ENCODE data around the gene GPR137C. TPM values are rescaled to one million over a fixed set of nuclear protein-coding genes. Genes with fewer than 3 reads are reported as not detected.

Gene GPR137C
- total RNA-seq, 1 experiment from 2014 or later, result 4.3 TPM

DNA sequence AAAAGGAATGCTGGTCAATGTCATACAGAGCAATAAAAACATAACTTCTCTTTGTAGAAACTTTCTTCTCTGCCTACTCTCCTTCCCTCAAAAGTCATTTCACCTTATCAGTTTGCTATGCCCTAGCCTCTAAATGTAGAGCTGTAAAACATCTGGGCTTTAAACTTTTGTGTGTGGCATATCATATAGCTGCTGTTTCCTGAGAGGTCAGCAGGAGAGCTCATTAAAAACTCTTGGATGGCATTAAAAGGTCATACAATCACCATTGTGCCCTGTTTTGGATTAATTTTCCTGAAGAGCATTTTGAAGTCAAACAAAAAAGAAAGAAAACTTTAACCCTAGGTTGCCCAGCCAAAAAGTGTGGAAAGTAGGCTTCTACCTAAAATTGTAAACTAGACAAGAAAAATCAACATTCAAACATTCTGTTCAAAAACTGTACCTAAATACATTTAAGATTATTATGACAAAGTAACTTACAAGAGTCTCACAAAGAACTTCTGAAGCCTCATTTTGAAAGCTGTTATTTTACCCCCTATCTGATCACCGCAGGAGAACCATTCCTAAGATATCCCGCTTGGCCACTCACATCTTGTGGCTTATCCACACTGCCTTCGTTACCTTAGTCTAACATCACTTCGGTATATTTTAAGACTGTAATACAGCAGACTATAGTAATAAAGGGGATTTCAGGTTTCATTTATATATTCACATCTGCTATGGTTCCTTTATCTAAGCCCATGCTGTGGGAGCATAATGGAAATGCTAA lies 38.4 kb upstream of the GPR137C start:
- no peaks in the 10 kb centered on the region for H4K20me1 ChIP-seq (ENCODE audit: control insufficient read depth, insufficient read depth, insufficient read length)
- no peaks in the 10 kb centered on the region for H3K9me3 Mint-ChIP-seq
- H3K27me3 ChIP-seq (ENCODE audit: insufficient read depth, low read length), result no peaks in the 10 kb centered on the region
- no peak overlapping the region for H3K23ac ChIP-seq (ENCODE audit: insufficient read length, low read depth, low read length)
- H2BK15ac ChIP-seq (ENCODE audit: low read depth, low read length), result no peak overlapping the region
- no peak overlapping the region for H3K4ac ChIP-seq (ENCODE audit: low read depth, low read length)
- H2BK5ac ChIP-seq (ENCODE audit: insufficient read length, low read length), result no peak overlapping the region
- no peaks in the 10 kb centered on the region for H3K9me3 ChIP-seq (ENCODE audit: control insufficient read depth, low read depth, low read length)
- H3K27ac Mint-ChIP-seq, result no peak overlapping the region; a peak in 1 of 7 replicates
- H3K4me2 ChIP-seq (ENCODE audit: insufficient read depth, insufficient read length, low read length), result no peak overlapping the region
- H3K36me3 Mint-ChIP-seq (ENCODE audit: insufficient read depth in 1 of 3, low read depth in 3 of 3), result peaks cover 0 to under 1% (median 0%) of the 10 kb centered on the region in 3 experiments; a peak in 2 of 7 replicates
- DNase-seq, result no peak
- no peak overlapping the region for H4K91ac ChIP-seq (ENCODE audit: insufficient read length, low read depth, low read length)
- H3K4me1 Mint-ChIP-seq, result peaks cover 5 to 14% of the 10 kb centered on the region in 2 experiments; a peak in 3 of 4 replicates
- no peaks in the 10 kb centered on the region for H3K23me2 ChIP-seq (ENCODE audit: insufficient read length, low read depth, low read length, poor library complexity, severe bottlenecking)
- H3K18ac ChIP-seq (ENCODE audit: insufficient read length, low read depth, low read length), result no peak overlapping the region
- H3K9ac ChIP-seq (ENCODE audit: extremely low read depth, insufficient read length, low read length), result no peak overlapping the region
- no peak overlapping the region for H2AK5ac ChIP-seq (ENCODE audit: insufficient read length, low read length)
- no peak overlapping the region for H4K8ac ChIP-seq (replicated peaks; ENCODE audit: insufficient read length, low read depth, low read length)
- H2BK120ac ChIP-seq (ENCODE audit: low read depth, low read length, poor library complexity, severe bottlenecking), result no peak overlapping the region
- H3K4me3 Mint-ChIP-seq, result no peak overlapping the region
- H3K27me3 Mint-ChIP-seq (ENCODE audit: low read depth), result no peaks in the 10 kb centered on the region
- H3T11ph ChIP-seq (ENCODE audit: low read length), result no peak overlapping the region
- TF ChIP-seq, protein P1, sequence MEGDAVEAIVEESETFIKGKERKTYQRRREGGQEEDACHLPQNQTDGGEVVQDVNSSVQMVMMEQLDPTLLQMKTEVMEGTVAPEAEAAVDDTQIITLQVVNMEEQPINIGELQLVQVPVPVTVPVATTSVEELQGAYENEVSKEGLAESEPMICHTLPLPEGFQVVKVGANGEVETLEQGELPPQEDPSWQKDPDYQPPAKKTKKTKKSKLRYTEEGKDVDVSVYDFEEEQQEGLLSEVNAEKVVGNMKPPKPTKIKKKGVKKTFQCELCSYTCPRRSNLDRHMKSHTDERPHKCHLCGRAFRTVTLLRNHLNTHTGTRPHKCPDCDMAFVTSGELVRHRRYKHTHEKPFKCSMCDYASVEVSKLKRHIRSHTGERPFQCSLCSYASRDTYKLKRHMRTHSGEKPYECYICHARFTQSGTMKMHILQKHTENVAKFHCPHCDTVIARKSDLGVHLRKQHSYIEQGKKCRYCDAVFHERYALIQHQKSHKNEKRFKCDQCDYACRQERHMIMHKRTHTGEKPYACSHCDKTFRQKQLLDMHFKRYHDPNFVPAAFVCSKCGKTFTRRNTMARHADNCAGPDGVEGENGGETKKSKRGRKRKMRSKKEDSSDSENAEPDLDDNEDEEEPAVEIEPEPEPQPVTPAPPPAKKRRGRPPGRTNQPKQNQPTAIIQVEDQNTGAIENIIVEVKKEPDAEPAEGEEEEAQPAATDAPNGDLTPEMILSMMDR (conservative IDR thresholded peaks at IDR 0.05), result no peak
- no peaks in the 10 kb centered on the region for H3K79me1 ChIP-seq (ENCODE audit: insufficient read depth, low read depth, low read length, poor library complexity, severe bottlenecking)
- H2AFZ ChIP-seq (ENCODE audit: low read length), result no peak overlapping the region
- no peak overlapping the region for H3K56ac ChIP-seq (ENCODE audit: insufficient read length, low read depth, low read length)
- no peaks in the 10 kb centered on the region for H3K4me1 ChIP-seq (ENCODE audit: insufficient read depth, low read length)
- H3K27ac ChIP-seq (ENCODE audit: insufficient read length, low read depth, low read length), result no peak overlapping the region
- no peak overlapping the region for H4K5ac ChIP-seq (ENCODE audit: insufficient read length, low read depth, low read length)
- no peak overlapping the region for H2BK20ac ChIP-seq (ENCODE audit: low read depth, low read length, poor library complexity, severe bottlenecking)
- no peak overlapping the region for H3K14ac ChIP-seq (ENCODE audit: insufficient read depth, low read length)
- H2BK12ac ChIP-seq (ENCODE audit: insufficient read length, low read depth, low read length), result no peak overlapping the region
- no CpG with 5 or more reads among the region's 4 CpGs for WGBS (ENCODE audit: extremely low coverage, insufficient read length, low lambda C conversion rate)
- no peaks in the 10 kb centered on the region for H3K79me2 ChIP-seq (ENCODE audit: insufficient read depth, low read length)

Measured in H9 (cell line).